HG03469 (cell line): ENCODE results near the gene TLE3.
"Not testable (repeated sequence)": the region's sequence is repeated elsewhere in the genome, so short reads cannot be mapped to it uniquely, and the experiment has no call there.

Experiments
- ATAC-seq: cut with Tn5 transposase; IDR thresholded peaks from one replicate; pipeline ENCODE4 v1.9.1; 2021; ENCODE audit warnings: mild to moderate bottlenecking, moderate library complexity, moderate number of reproducible peaks; ENCODE audit not compliant: unreplicated experiment

Gene TLE3

DNA sequence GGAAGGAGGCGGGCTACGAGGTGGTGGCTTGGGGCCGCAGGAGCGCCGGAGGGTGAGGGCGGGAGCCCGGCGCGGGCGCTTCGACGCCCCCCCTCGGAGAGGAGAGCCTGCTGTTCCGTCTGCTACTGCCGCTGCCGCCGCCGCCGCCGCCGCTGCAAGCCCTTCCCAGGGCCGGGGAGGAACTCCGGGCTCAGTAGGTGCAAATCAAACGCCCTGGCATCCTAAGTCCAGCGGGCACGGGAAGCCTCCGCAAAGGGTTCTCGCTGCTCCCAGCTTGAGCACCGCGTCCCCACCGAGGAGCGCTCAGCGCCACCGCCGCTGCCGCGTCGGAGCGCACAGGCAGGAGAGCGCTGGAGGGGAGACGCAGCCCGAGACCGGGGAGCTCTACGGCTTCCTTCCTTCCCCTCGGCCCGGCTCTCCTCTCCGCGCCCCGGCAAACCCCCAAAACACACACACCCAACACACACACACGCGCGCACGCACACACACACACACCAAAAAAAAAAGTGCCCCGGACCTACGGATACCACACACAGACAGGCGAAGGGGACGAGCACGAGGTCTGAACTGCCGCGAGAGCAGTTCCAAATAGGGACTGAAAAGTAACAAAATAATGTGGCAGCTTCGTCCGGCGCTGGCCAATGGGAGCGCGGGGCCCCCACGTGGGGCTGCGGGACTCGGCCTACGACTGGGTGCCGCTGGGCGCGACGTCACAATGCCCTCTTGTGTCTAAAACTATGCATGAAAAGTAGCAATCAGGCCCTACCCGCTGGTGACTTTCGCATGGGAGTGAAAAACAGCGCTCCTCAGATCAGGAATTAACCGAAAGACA is at the start of gene TLE3:
TSS of gene TLE3 (minus strand) at position 597 of the 832 bp plus-strand sequence. CDS start 1,119 bp downstream, outside the sequence.
- ATAC-seq = peak; percentile 60

DNA sequence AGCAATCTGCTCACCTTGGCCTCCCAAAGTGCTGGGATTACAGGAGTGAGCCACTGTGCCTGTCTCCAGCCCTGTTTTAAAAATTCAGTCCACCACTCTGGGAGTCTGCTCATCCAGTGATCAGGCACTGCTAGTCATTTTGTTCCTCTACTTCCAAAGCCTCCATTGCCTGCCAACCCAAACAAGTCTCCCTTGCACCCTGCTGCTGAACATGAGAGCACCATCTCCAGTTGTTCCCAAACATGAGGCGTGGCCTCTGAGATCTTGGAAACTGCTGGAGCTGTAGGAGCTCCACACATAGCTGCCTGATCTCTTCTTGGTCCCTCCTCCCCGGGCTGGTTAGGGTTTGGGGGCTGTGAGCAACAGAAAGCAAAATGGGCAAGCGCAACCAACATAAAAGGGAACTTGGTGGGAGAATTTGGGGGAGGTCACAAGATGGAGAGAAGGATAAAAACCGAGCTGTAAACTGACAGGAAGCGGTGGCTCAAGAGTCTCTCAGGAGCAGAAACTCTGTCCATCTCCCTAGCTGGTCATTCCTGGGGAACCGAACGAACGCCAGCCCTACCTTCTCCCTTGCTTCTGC is 49.6 kb upstream of the TLE3 start:
- ATAC-seq = no peak

GRCh38 chr15:70146771-70147170 is 49.1 kb upstream of the TLE3 start:
- no peak for ATAC-seq

GRCh38 chr15:70146162-70146561 is 48.4 kb upstream of the TLE3 start:
- ATAC-seq = no peak

DNA sequence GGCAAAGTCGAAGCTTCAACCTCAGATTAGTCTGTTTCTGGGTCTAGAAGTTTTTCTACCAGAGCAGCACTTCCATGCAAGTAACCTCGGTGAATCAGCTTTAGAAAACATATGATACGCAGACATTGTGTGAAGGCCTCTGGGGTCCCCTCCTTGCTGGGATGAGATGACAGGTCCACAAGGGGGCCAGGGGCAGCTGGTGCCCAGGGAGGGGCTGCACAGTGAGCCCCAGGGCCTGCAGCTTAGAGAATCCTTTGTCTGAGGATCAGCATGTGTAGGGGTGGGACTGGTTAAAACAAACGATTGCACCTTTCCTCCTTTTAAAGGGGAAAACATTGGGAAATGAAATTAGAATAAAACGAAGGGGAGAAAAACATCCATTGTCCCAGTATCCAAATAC is 47.5 kb upstream of the TLE3 start:
- ATAC-seq = no peak

DNA sequence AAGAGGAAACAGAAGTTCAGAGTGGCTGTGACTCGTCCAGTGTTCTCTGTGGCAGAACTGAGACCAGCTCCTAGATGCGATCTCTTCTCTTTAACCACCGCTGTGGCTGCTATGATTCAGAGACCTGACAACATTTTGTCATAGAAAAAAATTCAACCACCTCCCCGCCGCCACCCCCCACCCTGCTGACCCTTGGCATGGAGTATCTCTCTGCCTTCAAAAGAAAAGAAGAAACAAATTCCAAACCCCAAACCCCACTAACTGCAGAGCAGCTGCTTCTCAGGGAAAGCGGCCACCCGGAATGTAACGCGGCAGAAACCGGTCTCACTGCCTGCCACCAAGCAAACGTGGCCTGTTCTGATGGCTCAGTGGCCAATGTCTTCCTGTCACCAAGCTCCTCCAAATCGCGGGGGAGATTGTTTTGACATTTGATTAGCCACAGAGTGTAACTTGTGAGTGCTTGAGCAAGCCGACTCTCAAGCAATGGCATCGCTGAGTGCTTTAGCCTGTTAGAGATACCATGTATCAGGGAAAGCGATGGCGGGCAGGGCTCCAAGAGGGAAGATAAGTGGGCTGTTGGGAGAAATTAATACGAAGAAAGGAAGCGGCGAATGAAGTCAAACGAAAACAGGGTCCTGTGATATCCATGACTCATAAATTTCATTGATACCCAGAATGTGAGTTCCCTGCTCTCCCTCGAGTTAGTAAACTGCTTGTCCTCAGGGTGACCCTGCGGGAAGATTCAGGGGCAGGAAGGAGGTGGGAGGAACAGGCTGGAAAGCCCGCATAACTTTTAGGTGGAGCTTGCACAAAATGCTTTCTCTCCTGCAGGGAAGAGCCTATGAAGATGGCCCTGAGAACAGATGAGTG is 44.8 kb upstream of the TLE3 start:
- ATAC-seq = no peak

GRCh38 chr15:70142072-70142321 is 44.3 kb upstream of the TLE3 start:
- ATAC-seq = no peak

GRCh38 chr15:70141376-70142071 is 43.8 kb upstream of the TLE3 start:
- no peak for ATAC-seq

- ATAC-seq = no peak
Measured at GRCh38 chr15:70140543-70141375, 43.0 kb upstream of the TLE3 start.

GRCh38 chr15:70140025-70140542 is 42.4 kb upstream of the TLE3 start:
- ATAC-seq = no peak

DNA sequence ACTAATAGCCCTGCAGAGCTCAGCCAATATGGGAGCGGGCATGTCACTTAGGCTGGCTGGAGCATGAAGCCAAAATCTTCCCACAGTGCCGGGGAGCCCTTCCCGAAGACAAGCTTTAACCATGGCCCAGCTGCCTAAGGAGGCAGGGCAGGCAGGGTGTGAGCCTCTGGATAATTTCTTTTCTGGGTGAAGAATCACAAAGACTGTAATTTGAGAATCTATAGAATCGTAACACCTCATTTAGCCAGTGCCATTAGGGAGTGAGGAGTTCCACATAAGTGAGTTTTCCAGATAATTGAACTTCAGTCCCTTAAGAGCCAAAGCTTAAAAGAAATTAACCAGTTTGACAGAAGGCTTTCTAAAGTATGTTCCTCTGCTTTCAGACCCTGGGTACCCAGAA is 40.2 kb upstream of the TLE3 start:
- no peak for ATAC-seq

- not testable (repeated sequence) for ATAC-seq
Measured at GRCh38 chr15:70137021-70137420, 39.3 kb upstream of the TLE3 start.

GRCh38 chr15:70133781-70134421 is 36.2 kb upstream of the TLE3 start:
- ATAC-seq = no peak

- no peak for ATAC-seq
Measured at GRCh38 chr15:70133296-70133695, 35.6 kb upstream of the TLE3 start.

DNA sequence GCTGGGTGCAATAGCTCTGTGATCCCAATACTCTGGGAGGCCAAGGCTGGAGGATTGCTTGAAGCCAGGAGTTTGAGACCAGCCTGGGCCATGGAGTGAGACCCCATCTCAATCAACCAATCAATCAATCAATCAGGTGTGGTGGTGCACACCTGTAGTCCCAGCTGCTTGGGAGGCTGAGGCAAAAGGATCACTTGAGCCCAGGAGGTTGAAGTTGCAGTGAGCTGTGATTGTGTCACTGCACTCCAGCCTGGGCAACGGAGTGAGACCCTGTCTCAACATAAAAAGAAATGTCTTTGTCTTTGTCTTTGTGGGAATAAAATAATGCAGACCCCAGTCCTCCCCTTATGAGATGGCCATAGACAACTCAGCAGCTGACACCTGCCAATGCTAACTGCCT is 34.9 kb upstream of the TLE3 start:
- no peak for ATAC-seq

DNA sequence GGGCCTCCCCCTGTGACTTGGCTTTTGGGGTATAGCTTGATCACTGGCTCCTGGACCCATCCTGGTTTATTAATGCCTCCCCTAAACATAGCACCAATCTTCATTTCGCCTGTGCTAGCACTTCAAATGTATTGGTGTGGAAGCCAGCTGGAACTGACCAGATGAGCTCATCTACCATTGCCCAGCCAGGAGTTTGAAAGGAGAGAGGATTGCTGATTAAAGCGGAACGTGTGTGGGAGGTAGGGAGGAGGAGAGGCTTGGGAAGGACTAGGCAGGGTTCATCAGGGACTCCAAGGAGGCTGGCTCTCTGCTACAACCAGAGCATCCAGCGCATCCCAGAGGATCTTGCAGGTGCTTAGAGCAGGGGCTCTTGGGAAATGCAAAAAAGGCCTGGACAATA is 34.4 kb upstream of the TLE3 start:
- no peak for ATAC-seq

- no peak for ATAC-seq
Measured at GRCh38 chr15:70128414-70129140, 30.9 kb upstream of the TLE3 start.

- no peak for ATAC-seq
Measured at GRCh38 chr15:70127770-70128413, 30.2 kb upstream of the TLE3 start.
